IPS-NIHi7 (cell line): ENCODE measurements around the gene CAV1.
A peak's percentile ranks its signal among the peaks of the same experiment; 100 is the strongest.

ENCODE experiments used
- DNase-seq: peaks from one replicate; pipeline ENCODE4 v3.0.0; 2012; ENCODE audit warnings: mixed read lengths; ENCODE audit errors: extremely low spot score

CAV1 gene

DNA sequence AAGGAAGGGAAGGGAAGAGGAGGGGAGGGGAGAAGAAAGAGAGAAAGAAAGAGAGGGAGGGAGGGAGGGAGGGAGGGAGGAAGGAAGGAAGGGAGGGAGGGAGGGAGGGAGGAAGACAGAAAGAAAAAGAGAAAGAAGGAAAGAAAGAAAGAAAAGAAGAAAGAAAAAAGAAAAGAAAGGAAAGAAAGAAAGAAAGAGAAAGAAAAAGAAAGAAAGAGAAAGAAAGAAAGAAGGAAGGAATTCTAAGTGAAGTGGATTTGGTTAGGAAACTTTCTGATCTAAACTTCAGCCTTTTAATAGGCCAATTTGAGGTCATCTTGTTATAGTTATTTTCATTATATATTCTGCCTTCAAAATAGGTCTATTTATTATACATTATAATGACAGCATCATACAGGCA is 21.0 kb upstream of the CAV1 start:
- no peak for DNase-seq

DNA sequence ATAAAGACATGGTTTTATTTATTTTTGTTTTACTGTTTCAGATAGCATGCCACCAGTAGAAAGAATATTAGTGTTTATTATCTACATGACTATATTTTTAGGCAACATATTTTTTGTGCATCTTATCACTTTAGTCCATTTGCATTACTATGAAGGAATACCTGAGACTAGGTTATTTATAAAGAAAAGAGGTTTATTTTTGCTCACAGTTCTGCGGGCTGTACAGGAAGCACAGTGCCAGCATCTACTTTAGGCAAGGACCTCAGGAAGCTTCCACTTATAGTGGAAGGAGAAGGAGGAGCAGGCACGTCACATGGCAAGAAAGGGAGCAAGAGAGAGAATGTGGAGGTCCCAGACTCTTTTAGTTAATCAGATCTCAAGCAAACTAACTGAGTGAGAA is 19.6 kb upstream of the CAV1 start:
- no peak for DNase-seq

GRCh38 chr7:116505823-116506222 is 19.0 kb upstream of the CAV1 start:
- no peak for DNase-seq

DNA sequence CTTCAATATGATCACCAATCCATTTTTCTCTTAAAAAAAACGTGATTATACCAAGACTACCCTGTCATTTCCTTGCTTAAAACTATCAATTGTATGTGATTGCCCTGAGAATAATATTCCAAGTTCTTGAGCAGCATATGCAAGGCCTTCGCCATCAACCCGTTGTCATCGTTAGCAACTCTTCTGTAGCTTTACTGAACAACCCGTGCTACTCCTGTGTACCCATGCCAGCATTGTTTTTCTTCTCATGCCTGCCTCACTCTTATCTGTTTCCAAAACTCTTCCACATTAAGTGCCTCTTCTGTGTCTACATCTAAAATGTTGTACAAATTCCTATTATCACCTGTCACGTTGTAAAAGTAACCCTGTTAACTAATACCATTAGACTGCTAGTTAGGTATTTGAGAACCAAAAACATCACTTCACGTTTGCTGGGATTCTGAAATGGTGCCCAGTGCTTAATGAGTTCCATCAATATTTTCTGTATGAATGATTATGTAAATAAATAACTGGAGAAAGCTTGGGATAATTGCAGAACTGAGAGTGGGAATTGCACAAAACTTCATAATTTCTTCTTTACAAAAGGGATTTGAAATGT is 14.8 kb upstream of the CAV1 start:
- DNase-seq, result no peak

DNA sequence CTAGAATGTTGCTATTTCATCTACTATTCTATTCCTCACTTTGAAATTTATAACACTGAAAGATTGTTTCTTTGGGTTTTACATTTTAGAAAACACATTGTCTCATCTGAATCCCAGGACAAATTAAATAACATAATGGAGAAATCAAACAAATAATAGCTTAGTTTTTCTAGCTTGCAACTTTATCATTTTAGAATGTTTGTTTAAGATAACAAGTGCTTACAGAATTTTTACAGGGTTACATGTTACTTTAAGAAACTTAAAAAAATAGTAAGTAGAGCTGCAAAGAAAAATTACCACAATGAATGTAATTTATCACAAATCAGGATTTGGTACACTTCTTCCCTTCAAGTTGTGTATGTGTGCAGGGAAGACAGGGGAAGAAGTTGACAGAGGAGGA is 14.0 kb upstream of the CAV1 start:
- no peak for DNase-seq

- no peak for DNase-seq
Measured at GRCh38 chr7:116511552-116512519, 13.0 kb upstream of the CAV1 start.

GRCh38 chr7:116512520-116513188 is 12.2 kb upstream of the CAV1 start:
- no peak for DNase-seq

DNA sequence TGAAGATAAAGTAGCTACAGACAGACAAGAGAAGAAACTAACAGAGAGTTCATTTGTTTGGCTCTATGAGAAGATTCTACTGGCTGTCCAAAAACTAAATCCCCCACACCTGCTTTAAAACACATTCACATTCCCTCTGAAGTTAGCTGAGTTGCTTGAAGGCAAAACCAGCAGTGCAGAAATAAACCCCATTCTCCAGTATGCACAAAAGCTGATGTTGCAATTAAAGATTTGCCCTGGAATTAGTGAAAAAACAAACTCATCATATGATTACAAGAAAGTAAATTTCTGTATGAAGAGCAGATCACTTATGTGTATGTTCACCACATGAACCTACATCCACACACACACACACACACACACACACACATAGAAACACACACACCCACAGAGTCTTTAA is 9.3 kb upstream of the CAV1 start:
- DNase-seq, result no peak

DNA sequence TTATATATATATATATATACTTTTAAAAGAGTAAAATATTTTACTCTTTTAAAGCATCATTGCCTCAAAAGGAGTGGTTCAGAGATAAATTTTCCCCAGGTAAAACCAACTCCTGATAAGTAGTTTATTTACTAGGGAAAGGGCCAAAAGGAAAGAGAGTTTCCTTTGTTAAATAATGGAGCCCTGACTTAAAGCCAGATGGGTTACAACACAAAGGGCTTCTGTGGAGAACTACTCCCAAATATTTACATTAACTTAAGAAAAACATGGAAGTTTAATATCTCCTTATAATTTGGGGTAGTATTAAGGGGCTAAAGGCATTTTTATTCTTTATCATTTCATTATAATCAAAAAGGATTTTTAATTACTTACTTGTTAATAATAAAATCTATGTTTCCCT is 8.5 kb upstream of the CAV1 start:
- DNase-seq, result no peak

DNA sequence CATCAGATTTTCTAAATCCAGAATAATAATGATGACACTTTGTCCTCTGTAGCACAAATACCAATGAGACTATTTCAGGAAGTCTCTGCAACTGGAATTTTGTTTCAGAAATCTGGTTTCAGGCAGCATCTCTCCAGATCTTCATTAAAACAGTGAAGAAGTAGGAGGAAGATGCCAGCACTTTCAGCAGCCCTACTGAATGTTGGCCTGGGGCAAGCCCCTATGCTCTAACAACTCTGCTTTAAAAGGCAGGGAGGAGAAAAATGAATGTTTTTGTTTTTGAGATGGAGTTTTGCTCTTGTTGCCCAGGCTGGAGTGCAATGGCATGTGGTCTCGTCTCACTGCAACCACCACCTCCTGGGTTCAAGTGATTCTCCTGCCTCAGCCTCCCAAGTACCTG is 7.2 kb upstream of the CAV1 start:
- DNase-seq, result no peak

- DNase-seq, result no peak
Measured at GRCh38 chr7:116518961-116519360, 5.9 kb upstream of the CAV1 start.

DNA sequence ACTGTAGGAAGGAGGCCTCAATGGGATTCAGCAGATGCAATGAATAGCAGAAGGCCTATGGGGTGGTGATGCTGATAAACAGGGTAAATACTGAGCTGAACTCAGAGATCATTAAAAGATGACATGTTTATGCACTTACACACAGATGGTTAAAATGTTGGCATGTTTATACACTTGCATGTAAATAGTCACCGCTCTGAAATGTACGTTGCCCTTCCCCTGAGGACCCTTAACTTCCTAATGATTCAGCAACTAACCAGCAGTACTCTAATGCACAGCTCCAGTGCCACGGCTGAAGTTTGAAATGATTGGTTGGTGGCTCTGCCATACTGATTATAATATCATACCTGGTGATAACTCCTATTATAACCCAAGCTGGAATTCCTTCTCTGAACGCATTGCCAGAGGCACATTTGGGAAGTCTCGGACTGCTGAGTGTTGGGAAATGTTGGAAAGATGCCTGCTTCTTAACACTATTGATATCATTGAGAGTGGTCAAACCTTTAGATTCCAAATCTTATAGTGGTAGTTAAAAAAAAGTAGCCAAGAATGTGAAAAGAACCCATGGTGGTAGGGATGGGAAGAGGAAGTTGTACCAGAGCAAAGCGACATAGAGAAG is 3.7 kb upstream of the CAV1 start:
- DNase-seq, result no peak

DNA sequence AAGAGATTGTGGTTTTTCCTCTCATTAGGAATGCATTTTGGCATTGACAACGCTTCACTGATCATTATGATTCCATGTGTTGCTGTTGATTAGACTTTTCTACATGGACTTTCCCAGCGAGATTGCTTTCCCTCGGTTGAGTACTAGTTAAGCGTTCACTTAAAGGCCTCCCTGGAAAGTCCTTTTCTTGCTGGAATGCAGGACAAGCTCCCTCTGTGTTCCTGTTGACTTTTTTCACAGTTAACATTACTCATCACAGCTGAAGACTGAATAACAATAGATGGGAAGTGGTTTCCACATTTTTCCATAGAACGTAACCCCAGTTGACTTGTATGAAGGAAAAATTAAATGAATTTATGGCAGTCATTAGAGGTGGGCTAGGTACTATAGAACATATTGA is 2.6 kb upstream of the CAV1 start:
- DNase-seq, result peak; percentile 34

DNA sequence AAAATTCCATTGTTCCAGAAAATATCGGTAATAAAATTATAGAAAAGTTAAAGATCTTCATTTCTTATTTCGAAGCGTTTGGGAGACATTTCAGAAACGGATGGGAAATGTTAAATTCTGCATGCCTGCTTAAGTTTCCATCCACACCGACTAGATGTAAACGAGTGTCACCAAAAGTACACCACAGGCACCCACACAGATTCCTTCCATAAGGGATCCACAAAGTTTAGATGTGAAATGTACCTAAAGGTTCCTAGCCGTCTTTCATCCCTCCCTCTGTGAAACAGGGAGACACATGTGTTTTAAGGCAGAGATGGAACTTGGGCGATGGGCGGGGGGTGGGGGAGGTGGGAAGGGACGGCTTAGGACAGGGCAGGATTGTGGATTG is 621 bp upstream of the CAV1 start:
- no peak for DNase-seq

DNA sequence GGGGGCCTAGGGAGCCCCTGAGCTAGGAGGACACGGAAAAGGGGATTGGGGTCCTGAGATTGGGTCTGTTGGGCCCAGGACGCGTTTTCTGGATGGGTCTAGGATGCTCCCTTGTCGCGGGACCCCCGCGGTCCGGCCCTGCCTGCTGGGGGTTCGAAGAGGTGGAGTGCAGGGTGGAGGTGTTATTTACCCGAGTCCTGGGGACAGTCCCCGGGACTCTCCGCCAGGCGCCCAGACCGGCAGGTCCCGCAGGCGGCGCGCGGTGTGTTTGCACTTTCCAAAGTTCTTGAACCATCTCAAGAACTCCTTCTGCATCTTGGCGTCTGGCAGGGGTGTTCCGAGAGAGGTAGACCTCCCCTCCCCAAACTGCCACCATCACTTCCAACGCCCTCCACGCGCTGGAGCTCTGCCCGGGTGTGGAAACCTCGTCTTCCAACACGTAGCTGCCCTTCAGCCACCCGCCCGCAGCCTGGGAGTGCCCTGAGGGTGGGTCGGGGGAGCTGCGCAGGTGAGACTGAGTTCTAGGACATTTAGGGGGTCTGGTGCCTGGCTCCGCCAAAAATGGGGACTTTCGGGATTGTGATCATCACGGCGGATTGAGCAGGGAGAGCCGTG is 569 bp downstream of the CAV1 start:
- peak; percentile 18 for DNase-seq

GRCh38 chr7:116525913-116526861 is 1.4 kb downstream of the CAV1 start:
- DNase-seq, result peak; percentile 79

DNA sequence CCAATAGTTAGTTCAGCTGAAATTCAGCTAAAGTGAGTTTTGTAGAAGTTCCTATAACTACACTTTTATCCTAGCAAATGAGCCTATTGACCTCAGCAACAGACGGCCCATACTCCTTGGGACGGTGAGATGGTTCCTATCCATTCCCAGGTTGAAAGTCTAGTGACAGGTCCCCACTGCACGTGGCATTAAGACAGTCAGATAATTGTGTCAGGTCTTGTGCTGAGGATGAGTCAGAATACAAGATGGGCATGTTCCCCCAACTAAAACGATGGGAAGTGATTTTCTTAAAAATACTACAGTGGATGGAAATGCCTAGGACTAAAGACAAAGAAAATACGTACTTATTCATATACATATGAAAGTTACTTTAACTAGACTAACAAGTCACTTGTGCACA is 2.1 kb downstream of the CAV1 start:
- DNase-seq, result no peak

DNA sequence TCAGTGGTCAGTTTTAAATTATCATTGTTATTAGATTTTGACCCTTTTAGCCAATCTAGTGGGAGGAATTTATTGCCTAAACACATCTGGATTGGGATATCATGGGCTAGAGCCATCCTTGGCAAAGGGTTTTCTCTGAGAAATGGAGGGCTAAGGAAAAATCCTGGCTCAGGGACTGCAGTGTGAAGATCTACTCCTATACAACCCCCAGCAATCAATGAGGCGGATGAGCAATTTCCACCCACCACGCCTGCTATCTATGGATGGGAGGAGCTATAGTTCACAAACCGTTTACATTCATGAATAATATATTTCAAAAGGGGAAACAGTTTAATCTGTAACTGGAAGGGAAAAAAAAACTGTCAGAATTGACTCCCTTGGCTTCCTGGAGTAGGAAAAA is 2.7 kb downstream of the CAV1 start:
- no peak for DNase-seq

DNA sequence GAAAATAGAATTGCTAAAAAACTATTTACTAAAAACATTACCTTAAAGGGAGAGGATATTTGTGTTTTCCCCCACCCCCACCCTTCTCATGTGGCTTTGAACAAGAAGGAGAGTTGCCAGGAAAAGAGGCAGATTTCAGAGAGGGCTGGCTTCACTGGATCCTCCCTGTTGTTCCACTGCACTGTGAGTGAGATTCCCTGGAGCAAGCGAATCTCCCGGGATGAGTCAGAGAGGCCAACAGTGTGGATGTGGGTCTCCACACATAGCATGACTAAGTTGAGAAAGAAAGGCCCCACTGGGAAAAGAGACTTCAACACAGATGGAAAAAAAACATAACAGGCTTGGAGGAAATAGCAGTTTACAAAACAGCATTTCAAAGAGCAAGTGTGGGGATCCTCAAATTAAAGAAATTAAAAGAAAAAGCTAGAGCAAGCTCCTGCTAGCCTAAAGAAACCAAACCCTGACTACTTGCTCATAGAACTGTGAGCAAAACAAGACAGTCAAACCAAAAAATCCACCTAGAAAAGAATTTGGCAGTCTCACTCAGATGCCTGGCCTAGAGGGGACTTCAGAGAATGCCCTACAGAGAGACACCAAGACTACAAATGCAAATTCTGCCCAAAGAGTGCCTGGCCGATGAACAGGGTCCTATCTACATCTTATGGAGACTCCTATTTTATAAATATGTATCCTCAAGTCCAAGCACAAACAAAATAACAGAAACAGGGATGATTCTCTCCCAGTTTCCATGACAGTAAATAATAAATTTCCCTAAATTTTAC is 3.4 kb downstream of the CAV1 start:
- DNase-seq, result no peak

GRCh38 chr7:116529250-116529649 is 4.4 kb downstream of the CAV1 start:
- no peak for DNase-seq
